NCI-H1048 (cell line): ENCODE data around the gene CEP350.
"Not testable (repeated sequence)": the region's sequence is repeated elsewhere in the genome, so short reads cannot be mapped to it uniquely, and the experiment has no call there.

Source experiments
- DNase-seq: peaks from one replicate; lab custom pipeline; 2025; lab: John Stamatoyannopoulos, UW

CEP350 gene

DNA sequence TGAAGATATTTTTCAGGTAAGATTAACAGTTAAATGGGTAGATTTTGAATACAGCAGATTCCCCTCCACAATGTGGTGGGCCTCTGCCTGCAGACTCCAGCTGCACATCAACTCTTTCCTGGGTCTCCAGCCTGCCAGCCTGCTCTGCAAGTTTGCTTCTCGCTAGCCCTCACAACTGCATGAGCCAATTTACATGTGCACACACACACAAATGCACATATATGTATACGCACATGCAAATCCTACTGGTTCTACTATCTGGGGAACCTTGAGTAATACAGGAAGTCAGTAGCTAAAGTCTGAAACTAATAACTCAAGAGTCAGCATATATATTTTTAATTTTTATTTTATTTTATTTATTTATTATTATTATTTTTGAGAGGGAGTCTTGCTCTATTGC lies 165.2 kb downstream of the CEP350 start:
- no peak for DNase-seq

DNA sequence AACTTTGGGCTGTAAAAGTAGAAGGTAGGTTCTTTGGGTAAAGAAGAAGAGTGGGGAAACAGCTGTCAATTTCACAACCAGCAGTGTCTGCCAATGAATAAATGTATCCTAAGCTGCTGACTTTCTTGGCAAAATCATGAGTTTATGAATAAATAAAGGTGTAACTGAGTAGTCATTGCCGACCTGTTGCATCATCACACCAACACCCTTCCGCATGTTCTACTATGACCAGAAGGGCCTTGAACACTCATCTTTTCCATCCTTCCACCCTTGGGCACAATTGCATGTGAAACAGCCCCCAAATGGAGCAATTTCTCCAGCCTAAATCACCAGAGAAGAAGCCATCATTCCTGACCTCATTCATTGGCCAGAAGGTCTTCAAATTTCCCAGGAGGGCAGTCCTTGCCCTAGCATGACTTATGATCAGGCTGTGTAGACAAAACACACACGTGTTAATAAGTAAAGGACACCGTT lies 168.9 kb downstream of the CEP350 start:
- no peak for DNase-seq

DNA sequence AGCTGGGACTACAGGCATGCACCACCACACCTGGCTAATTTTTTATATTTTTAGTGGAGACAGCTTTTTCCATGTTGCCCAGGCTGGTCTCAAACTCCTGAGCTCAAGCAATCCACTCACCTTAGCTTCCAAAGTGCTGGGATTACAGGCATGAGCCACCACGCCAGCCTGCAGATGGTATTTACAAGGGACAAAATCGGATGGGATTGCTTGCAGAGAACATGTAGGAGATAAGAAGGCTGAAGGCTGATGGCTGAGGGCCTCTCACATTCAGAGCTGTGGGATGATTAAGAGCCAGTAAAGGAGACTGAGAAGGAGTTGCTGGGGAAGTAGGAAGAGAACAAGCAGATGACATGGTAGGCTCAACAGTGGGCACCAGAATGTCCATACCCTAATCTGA lies 176.0 kb downstream of the CEP350 start:
- no peak for DNase-seq

DNA sequence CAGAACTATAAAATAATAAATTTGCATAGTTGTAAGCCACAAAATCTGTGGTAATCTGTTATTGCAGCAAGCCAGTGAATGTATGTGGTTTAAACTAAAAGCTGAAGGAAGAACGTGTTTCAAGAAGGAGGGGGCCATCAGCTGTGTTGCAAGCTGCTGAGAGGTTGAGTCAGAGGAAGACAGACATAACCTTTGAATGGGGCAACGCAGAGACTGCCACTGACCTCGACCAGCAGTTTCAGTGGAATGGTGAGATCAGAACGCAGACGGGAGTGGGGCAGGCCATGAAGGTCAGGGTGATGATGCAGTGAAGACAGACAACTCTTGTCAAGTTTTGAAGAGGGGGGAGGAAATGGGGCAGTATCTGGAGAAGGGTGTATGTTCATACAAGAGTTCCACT lies 176.9 kb downstream of the CEP350 start:
- DNase-seq: no peak

DNA sequence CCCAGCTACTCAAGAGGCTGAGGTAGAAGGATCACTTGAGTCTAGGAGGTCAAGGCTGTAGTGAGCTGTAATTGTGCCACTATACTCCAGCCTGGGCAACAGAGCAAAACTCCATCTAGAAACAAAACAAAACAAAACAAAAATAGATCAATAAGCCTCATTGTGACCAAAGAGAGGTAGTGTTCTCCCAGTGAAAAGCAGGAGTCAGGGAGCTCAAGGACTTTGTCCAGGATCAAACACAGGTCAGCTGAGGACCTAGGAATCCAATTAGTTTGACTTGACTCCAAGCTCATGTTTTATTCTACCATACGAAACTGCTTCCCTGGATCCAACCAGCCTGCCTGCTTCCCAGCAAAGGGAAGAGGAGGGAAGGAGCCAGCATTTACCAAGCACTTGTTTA lies 178.6 kb downstream of the CEP350 start:
- DNase-seq: no peak

DNA sequence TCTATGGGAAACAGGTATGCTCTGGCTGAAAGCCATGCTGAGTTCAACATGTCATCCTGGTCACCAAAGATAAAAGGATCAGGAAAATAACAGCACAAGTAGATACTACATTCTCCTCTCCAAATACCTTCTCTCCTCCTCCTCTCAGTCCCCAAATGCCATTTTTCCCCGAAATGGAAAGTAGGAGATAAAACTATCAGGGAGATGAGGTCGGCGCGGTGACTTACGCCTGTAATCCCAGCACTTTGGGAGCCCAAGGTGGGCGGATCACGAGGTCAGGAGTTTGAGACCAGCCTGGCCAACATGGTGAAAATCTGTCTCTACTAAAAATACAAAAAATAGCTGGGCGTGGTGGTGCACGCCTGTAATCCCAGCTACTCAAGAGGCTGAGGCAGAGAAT lies 179.1 kb downstream of the CEP350 start:
- not testable (repeated sequence) for DNase-seq

DNA sequence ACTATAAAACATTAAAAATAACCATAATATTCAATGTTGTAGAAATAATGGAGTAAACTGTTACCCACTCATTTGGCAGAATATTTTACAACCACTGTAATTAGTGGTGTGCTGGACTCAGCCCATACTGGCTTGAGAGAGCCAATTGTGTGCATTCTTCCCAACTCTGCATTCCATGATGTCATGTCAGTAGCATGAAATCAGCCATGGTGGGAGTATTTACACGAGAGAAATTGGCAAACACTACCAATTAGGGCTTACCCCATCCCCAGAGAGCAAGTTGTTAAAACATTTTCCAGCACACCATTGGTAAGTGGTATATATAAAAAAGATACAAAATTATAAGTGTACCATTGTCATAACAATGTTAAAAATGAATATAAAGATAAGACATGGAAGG lies 180.9 kb downstream of the CEP350 start:
- no peak for DNase-seq

DNA sequence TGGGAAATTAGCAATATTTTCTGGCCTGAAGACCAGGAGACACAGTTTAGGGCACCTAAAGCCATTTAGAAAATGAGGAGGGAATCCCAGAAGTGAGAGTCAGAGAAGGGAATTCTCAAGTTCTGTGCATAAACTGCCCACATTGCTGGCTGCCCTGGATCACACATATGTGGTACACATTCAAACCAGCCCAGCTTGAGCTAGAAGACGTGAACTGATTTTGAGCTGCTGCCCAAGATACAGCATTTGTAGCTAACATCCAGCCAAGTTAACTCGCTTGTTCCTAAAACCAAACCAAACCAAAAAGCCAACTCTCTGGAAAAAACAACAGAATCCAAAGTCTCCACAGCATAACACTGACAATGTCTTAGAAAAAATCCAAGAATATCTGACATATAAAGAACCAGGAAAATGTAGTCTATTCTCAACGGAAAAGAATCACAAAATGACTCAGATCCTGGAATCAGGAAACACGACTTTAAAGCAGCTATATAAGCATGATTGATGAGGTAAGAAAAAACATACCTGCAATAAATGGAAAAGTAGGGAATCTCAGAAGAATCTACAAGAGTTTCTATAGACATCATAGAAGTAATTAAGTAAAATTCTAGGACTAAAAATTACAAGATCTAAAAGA lies 181.8 kb downstream of the CEP350 start:
- DNase-seq: no peak

DNA sequence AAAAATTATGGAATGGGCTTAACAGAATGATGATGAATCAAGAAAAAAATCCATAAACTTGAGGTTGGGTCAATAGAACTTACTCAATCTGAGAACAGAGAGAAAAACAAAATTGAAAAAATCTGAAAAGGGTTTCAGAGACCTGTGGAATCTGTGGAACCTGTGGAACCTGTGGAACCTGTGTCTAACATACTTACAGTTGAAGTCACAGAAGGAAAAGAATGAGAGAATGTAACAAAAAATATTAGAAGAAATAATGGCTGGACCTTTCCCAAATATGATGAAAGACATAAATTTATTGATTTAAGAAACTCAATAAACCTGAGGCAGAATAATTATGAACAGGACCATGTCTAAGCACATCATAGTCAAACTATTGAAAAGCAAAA lies 182.4 kb downstream of the CEP350 start:
- DNase-seq: no peak

DNA sequence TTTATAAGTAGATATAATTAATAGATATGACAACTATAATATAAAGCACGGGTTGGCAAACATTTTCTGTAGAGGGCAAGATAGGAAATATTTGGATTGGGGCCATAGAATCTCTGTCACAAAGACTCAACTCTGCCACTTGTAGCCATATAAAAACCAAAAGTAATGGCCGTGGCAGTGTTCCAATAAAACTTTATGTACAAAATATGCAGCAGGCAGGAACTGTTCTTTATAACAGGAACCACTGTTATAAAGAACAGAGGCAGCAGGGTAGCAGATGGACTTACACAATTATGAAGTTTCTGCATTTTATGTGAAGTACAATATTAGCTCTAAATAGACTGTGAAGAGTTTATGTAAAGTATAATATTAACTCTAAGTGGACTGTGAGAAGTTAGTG lies 183.2 kb downstream of the CEP350 start:
- no peak for DNase-seq

DNA sequence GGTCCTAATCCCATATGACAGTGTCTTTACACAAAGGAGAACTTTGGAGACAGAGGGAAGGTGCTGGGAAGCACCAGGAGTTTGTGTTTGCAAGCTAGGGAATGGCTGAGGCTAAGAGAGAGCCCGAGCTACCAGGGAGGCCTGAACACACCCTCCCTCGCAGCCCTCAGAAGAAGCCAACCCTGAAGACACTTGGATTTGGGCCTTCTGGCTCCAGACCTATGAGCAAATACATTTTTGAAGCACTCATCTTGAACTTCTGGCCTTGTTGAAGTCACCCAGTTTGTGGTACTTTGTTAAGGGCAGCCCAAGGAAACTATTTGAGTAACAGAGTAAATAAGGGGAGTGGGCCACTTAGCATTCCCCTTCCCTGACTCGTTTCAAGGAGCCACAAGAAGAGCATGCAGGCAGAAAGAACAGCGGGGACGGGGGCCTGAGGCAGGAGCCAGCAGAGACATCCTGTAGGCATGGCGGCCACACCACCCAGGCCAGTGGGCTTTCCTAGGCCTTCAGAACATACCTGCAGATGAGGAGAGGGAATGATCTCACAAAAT lies 186.8 kb downstream of the CEP350 start:
- no peak for DNase-seq

DNA sequence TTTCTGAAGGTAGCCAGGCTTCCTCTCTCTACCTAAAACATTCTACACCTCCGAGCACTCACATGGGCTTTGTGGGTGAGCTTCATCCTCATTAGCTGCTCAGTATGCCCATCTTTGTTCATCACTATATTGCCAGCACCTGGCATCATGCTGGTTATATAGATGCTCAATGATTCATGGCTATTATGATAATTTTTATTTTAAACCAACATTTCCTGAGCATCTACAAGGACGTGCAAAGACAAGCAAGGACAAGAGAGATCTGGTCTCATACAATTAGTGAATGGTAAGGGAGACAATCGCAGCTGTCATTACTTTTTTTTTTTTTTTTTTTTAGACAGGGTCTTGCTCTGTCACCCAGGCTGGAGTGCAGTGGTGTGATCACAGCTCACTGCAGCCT lies 188.7 kb downstream of the CEP350 start:
- DNase-seq: no peak

DNA sequence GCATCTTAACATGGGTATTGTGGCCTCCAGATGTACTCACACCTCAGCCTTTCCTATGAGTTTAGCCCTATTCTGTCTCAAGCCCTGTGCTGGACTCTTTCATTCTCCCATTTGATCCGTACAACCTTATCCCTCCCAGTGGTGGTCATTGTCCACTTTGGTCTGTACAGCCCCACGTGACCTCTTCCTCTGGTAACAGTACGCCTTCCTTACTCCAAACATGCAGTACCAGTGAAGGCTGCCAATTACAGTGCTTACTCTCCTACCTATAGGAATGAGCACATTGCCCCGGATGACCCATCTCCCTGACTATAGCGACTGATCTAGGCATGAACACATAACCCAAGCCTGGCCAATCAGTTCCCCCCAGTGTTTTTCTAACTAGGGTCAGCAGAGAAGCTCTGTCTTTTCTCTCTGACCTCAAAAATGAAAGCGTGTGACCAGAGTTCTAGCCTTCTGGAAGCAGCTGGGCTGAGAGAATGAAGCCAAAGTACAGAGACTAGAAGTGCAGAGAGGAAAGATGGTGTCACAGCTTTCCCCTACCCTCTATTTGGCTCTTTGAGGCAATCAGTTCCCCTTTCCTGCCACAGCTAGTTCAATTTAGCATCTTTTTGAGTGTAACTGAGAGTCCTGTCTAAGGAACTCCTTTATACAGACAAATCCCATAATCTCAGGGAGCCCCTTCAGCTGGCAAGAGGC lies 190.2 kb downstream of the CEP350 start:
- no peak for DNase-seq

DNA sequence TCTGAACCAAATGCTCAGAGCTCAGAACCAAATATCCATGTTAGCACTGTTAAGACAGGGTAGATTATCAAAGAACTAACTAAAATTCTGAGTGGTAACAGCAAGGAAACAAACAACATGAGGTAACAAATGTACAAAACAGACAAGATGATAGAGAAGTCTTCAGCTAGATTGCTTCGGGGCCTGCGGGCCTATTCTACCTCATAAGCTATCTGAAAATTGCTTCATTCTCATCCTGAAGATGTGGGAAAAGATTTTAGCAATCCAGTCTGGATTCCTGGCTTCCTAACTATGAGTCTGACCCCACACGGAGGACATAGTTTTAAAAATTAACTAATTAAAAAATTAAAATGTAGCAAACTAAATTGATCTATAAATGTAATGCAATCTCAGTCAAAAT lies 190.8 kb downstream of the CEP350 start:
- DNase-seq: no peak

DNA sequence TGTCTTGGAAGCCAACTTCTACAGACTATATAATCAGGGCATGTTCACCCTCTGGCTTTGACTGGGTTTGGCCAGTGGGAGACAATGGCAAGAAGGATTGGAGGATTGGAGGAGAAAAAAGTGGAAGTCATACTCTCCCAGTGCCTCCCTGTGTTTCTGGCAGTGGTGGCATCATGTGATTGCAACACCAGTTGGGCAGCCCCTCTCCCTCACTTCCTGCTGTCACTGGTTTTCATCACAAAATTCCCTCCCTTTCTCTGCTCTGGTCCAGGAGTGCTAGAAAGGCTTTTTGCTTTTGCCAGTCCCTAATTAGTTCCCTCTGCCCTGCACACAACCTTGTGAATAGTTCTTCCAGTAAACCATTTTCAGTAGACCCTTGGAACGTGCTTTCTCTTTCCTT lies 196.4 kb downstream of the CEP350 start:
- no peak for DNase-seq

DNA sequence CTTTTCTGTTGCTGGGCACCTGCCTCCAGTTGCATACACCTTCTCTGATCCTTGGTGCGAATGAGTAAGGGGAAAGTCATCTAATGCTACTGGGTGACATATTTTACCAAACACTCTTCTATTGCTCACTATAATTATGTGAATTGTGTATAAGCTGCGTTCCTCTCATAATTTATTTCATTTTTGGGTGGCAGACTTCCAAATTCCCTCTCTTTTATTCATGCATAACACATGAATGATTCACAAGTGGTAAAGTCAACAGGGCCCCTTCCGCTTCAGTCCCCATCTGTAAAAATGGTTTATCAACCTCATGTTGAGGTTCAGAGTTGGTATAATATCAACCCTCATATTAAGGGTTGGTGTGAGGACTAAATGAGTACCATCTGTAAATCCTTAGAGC lies 196.9 kb downstream of the CEP350 start:
- no peak for DNase-seq

DNA sequence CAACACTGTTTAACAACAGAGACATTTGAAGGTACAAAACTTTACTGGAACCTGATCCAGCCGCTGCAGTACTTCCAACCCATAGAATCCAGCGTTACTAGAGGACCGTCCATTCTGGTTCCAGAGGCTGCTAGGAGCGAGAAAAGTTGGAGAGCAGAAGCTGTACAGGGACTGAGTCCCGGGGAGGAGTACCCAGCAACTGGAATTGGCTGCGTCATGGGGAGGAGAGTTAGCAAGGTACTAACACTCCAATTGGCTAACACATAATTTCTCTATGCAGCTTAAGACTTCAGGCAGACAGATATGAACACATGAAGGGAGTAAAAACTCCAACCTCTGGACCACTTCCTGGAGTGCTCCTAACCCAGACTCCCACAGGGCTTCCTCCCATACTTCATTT lies 198.0 kb downstream of the CEP350 start:
- no peak for DNase-seq

DNA sequence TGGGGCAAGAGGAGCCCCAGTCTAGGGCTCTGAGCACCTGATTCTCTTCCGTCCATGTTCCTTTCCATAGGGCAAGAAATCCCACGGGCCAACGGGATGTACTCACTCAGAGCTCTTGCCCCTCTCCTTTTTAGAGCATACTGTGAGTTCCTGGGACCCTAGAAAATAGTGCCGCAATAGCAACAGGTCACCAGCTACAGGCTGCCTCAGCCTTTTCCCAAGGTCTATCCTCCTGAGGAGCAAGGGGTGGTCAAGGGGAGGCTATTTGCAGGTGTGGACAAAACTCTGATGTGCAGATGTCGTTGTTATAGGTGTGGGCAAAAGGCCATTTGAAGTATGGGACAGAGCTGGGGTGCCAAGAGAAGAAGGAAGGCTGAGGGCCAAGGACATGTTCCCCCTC lies 198.4 kb downstream of the CEP350 start:
- no peak for DNase-seq

DNA sequence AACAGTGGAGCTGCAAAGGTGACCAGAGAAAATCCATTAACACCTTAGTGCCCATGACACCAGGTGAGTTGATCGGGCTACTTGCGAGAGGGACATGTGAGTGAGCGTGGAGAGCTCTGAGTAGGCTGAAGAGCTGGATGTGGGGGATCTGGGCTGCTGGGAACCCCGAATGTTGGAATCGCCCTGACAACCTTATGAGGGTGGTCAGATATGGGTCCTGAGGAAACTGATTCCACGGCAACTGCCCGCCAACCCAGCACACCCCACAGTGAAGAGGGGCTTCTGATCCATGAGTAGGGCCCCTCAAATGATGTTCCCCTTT lies 199.4 kb downstream of the CEP350 start:
- no peak for DNase-seq

DNA sequence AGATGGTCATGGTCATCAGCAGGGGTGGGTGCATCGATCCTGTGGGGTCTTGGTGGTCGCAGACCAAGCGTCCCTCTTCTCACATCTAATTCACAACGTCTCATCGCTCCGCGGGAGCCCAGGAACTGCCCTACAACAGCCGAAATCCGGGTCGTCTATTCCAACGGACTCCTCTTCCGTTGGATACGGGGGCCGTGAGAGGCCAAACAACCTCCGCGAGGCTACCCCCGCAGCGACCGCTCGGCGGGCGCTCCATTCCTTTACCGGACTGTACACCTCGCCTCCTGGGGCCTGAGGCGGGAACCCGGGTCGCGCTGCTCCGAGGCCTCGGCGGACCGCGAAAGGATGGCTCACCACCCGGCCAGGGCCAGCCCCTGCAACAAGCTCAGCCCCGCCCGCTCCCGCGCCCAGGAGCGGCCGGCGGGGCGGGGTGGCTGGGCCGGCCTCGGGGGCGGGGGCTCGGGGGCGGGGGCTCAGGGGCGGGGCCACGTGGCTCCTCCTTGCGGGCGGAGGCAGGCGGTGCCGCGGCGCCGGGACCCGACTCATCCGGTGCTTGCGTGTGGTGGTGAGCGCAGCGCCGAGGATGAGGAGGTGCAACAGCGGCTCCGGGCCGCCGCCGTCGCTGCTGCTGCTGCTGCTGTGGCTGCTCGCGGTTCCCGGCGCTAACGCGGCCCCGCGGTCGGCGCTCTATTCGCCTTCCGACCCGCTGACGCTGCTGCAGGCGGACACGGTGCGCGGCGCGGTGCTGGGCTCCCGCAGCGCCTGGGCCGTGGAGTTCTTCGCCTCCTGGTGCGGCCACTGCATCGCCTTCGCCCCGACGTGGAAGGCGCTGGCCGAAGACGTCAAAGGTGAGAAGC lies 199.9 kb downstream of the CEP350 start, which contains the start of gene QSOX1:
Gene QSOX1 (plus strand): TSS at position 545 of the 857 bp plus-strand sequence. CDS start 39 bp downstream, at position 584.
- peak; percentile 85 for DNase-seq

DNA sequence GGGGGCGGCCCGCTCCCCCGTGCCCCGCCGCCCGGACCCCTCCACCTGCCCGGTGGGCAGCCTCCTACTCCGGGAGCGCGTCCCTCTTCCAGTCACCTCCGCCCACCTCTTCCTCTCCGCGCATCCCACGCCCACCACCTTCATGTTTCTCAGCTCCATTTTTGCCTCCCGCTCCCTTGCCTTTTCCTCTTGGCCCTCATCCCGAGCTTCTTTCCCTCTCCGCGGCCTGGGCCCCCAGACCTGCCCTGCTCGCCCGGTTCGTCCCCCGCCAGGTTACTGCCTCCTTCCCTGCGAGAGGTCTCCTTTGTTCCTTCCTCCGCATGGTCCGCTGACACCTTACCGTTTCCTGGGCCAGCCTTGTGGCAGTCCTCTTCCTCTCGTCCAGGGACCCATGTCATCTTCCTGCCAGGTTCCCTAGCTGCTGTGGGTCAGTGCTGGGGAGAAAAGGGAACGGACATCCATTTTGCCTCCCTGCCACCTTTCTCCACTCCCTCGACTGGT lies 200.6 kb downstream of the CEP350 start:
- DNase-seq: no peak

DNA sequence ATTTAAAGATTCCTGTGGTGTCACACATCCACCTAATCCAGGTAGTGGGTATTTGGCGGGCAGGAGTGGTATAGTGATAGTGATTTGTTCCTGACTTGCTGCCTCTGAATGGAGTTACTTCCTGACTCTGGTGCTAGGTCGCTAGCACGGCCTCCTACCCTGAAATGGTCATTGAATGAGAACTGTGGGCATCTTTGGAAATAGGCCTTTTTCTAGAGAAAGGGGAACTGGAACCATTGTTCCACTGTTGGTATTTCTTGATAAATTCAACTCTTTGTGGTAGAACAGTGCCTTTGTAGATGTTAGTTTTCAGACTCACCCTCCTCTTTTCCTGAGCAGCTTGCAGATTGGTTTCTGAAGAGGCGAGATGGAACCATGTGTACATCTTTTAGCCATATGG lies 201.6 kb downstream of the CEP350 start:
- no peak for DNase-seq
